Measurements from ENCODE around the gene AGAP3. TPM values are rescaled to one million over a fixed set of nuclear protein-coding genes. Genes with fewer than 3 reads are reported as not detected.

AGAP3 gene
- total and polyA plus RNA-seq, 2 donors from 2014 or later: 35.8 to 64.4 TPM

GRCh38 chr7:151176401-151176800, 90.1 kb downstream of the AGAP3 start:
- peaks cover 3% of the 10 kb centered on the region for H3K27me3 ChIP-seq (ENCODE audit: control insufficient read depth, insufficient read depth, low read length)
- TF ChIP-seq, protein P1, sequence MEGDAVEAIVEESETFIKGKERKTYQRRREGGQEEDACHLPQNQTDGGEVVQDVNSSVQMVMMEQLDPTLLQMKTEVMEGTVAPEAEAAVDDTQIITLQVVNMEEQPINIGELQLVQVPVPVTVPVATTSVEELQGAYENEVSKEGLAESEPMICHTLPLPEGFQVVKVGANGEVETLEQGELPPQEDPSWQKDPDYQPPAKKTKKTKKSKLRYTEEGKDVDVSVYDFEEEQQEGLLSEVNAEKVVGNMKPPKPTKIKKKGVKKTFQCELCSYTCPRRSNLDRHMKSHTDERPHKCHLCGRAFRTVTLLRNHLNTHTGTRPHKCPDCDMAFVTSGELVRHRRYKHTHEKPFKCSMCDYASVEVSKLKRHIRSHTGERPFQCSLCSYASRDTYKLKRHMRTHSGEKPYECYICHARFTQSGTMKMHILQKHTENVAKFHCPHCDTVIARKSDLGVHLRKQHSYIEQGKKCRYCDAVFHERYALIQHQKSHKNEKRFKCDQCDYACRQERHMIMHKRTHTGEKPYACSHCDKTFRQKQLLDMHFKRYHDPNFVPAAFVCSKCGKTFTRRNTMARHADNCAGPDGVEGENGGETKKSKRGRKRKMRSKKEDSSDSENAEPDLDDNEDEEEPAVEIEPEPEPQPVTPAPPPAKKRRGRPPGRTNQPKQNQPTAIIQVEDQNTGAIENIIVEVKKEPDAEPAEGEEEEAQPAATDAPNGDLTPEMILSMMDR (IDR thresholded peaks at IDR 0.05; ENCODE audit: borderline replicate concordance, extremely low read depth, insufficient read depth): no peak
- intact Hi-C loops (cut with DNase I): no loop called here
- no peaks in the 10 kb centered on the region for H3K9me3 ChIP-seq (ENCODE audit: control insufficient read depth in 2 of 3, insufficient read depth in 1 of 3, low read length in 3 of 3)
- no peaks in the 10 kb centered on the region for H3K36me3 ChIP-seq (ENCODE audit: control insufficient read depth in 2 of 3, insufficient read depth in 3 of 3, low read length in 3 of 3)
- no peak overlapping the region for H3K27ac ChIP-seq (ENCODE audit: low read depth in 2 of 2, low read length in 2 of 2)
- H3K4me3 ChIP-seq (ENCODE audit: low read length in 3 of 3): no peak overlapping the region
- no peak overlapping the region for H3K9ac ChIP-seq (ENCODE audit: low read length in 3 of 3)
- FAIRE-seq: no peak
- no peak for DNase-seq
- no peaks in the 10 kb centered on the region for H3K4me1 ChIP-seq (ENCODE audit: control insufficient read depth in 2 of 3, insufficient read depth in 2 of 3, low read depth in 1 of 3, low read length in 3 of 3)

GRCh38 chr7:151177310-151177709, 91.0 kb downstream of the AGAP3 start:
- intact Hi-C loops (cut with DNase I): no loop called here
- Histone ChIP-seq H3K27me3 (ENCODE audit: control insufficient read depth, insufficient read depth, low read length) (peaks cover 3% of the 10 kb centered on the region), H3K4me1 (ENCODE audit: control insufficient read depth in 2 of 3, insufficient read depth in 2 of 3, low read depth in 1 of 3, low read length in 3 of 3) (no peaks in the 10 kb centered on the region), H3K36me3 (ENCODE audit: control insufficient read depth in 2 of 3, insufficient read depth in 3 of 3, low read length in 3 of 3) (no peaks in the 10 kb centered on the region), H3K9me3 (ENCODE audit: control insufficient read depth in 2 of 3, insufficient read depth in 1 of 3, low read length in 3 of 3) (no peaks in the 10 kb centered on the region), H3K4me3 (ENCODE audit: low read length in 3 of 3) (no peak overlapping the region), H3K9ac (ENCODE audit: low read length in 3 of 3) (no peak overlapping the region), H3K27ac (ENCODE audit: low read depth in 2 of 2, low read length in 2 of 2) (no peak overlapping the region)
- DNase-seq (no peak), FAIRE-seq (no peak)
- TF ChIP-seq, protein P1 (IDR thresholded peaks at IDR 0.05; ENCODE audit: borderline replicate concordance, extremely low read depth, insufficient read depth): no peak

DNA sequence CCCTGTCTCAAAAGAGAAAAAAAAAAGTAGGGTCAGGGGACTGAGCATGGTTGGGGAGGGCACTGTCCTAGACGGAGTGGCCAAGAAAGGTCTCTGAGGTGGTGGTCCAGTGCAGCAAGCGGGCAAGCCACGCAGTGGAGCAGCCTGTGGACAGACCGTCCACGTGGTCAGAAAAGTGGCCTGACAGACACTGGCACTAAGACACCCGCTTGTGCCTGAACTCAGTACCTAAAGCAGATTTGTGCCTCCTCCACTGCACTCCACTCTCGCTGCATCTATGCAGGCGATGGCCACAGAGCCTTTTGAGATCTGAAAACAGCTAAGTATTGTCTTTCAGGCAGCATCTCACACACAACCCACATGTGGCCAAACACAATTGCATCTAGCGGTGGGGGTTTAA, 92.0 kb downstream of the AGAP3 start:
- DNase-seq: no peak
- TF ChIP-seq, protein P1 (IDR thresholded peaks at IDR 0.05; ENCODE audit: borderline replicate concordance, extremely low read depth, insufficient read depth): no peak
- no peak overlapping the region for H3K9ac ChIP-seq (ENCODE audit: low read length in 3 of 3)
- no peak for FAIRE-seq
- H3K36me3 ChIP-seq (ENCODE audit: control insufficient read depth in 2 of 3, insufficient read depth in 3 of 3, low read length in 3 of 3): no peaks in the 10 kb centered on the region
- peaks cover 3% of the 10 kb centered on the region for H3K27me3 ChIP-seq (ENCODE audit: control insufficient read depth, insufficient read depth, low read length)
- H3K27ac ChIP-seq (ENCODE audit: low read depth in 2 of 2, low read length in 2 of 2): no peak overlapping the region
- H3K4me1 ChIP-seq (ENCODE audit: control insufficient read depth in 2 of 3, insufficient read depth in 2 of 3, low read depth in 1 of 3, low read length in 3 of 3): no peaks in the 10 kb centered on the region
- intact Hi-C loops (cut with DNase I): no loop called here
- no peaks in the 10 kb centered on the region for H3K9me3 ChIP-seq (ENCODE audit: control insufficient read depth in 2 of 3, insufficient read depth in 1 of 3, low read length in 3 of 3)
- H3K4me3 ChIP-seq (ENCODE audit: low read length in 3 of 3): no peak overlapping the region

GRCh38 chr7:151178831-151179230, 92.6 kb downstream of the AGAP3 start:
- intact Hi-C loops (cut with DNase I): no loop called here
- no peak overlapping the region for H3K9ac ChIP-seq (ENCODE audit: low read length in 3 of 3)
- FAIRE-seq (no peak), DNase-seq (no peak)
- no peak overlapping the region for H3K27ac ChIP-seq (ENCODE audit: low read depth in 2 of 2, low read length in 2 of 2)
- H3K9me3 ChIP-seq (ENCODE audit: control insufficient read depth in 2 of 3, insufficient read depth in 1 of 3, low read length in 3 of 3): no peaks in the 10 kb centered on the region
- TF ChIP-seq, protein P1 (IDR thresholded peaks at IDR 0.05; ENCODE audit: borderline replicate concordance, extremely low read depth, insufficient read depth): no peak
- H3K36me3 ChIP-seq (ENCODE audit: control insufficient read depth in 2 of 3, insufficient read depth in 3 of 3, low read length in 3 of 3): no peaks in the 10 kb centered on the region
- peaks cover 3% of the 10 kb centered on the region for H3K27me3 ChIP-seq (ENCODE audit: control insufficient read depth, insufficient read depth, low read length)
- no peak overlapping the region for H3K4me3 ChIP-seq (ENCODE audit: low read length in 3 of 3)
- no peaks in the 10 kb centered on the region for H3K4me1 ChIP-seq (ENCODE audit: control insufficient read depth in 2 of 3, insufficient read depth in 2 of 3, low read depth in 1 of 3, low read length in 3 of 3)
